ENCODE results near the gene NDUFA8.

NDUFA8 gene

GRCh38 chr9:122126331-122127261 lies 33.0 kb downstream of the NDUFA8 start:
- no peak for DNase-seq (ENCODE audit: extremely low read depth, low read depth)
- TF ChIP-seq, protein P1, sequence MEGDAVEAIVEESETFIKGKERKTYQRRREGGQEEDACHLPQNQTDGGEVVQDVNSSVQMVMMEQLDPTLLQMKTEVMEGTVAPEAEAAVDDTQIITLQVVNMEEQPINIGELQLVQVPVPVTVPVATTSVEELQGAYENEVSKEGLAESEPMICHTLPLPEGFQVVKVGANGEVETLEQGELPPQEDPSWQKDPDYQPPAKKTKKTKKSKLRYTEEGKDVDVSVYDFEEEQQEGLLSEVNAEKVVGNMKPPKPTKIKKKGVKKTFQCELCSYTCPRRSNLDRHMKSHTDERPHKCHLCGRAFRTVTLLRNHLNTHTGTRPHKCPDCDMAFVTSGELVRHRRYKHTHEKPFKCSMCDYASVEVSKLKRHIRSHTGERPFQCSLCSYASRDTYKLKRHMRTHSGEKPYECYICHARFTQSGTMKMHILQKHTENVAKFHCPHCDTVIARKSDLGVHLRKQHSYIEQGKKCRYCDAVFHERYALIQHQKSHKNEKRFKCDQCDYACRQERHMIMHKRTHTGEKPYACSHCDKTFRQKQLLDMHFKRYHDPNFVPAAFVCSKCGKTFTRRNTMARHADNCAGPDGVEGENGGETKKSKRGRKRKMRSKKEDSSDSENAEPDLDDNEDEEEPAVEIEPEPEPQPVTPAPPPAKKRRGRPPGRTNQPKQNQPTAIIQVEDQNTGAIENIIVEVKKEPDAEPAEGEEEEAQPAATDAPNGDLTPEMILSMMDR (IDR thresholded peaks at IDR 0.05; ENCODE audit: low read depth, low read length) = no peak; the same call in none of the 2 replicates

DNA sequence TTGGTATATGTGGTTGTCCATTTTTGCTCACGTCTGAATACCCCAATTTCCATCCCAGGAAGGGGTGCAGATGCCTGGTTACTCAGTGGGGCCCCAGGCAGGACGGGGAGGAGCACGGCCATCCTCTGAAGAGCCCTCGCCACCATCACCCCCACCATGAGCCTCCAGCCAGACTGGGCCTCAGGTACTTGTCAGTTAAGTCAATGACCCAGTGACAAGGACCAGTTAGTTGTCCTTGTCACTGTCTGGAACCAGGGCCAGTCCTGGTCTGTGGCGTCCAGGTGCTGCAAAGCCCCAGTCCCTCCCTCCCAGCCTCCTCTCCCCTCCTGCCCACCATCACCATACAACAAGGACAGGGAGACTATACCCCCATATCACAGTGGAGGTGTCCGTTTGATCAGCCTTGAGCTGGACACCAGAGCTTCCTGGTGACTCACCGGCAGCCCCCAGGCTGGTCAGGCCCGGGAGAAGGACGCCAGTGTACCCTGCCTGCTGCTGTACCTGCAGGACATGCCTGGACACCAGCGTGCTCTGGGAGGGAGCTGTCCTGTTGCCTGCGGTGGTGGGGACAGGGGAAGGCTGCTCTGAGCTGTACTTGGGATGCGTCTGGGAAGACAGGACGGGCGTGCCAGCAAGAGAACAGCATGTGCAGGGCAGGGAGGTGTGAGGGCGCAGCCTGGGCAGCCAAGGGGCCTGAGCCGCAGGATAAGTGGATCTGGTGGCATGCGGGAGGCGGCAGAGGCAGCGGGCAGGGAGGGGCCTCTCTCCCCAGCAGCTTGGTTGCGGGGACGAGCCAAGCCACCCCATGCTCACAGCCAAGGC lies 33.9 kb downstream of the NDUFA8 start:
- DNase-seq (ENCODE audit: extremely low read depth, low read depth) = no peak
- TF ChIP-seq, protein P1 (IDR thresholded peaks at IDR 0.05; ENCODE audit: low read depth, low read length) = no peak

- DNase-seq (ENCODE audit: extremely low read depth, low read depth) = peak; percentile 44
- TF ChIP-seq, protein P1 (IDR thresholded peaks at IDR 0.05; ENCODE audit: low read depth, low read length) = peak; percentile 98
Measured at GRCh38 chr9:122125158-122125508, 34.4 kb downstream of the NDUFA8 start.

DNA sequence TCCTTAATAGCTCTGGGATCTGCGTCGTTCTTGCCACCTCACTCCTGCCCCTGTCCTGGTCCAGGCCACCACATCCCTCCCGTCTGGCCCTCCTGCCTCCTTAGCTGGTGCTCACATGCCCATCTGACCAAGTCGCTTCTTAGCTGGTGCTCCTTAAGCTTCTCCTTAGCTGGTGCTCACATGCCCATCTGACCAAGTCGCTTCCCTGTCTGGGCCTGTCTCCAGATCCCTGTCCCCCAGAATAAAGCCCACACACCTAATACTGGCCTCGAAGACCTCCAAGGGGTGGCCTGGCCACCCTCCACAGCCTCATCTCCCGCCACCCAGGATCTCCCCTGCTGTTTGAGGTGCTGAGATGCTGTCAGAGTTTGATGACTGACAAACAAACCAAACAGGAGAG lies 35.1 kb downstream of the NDUFA8 start:
- DNase-seq (ENCODE audit: extremely low read depth, low read depth) = no peak
- TF ChIP-seq, protein P1 (IDR thresholded peaks at IDR 0.05; ENCODE audit: low read depth, low read length) = no peak

DNA sequence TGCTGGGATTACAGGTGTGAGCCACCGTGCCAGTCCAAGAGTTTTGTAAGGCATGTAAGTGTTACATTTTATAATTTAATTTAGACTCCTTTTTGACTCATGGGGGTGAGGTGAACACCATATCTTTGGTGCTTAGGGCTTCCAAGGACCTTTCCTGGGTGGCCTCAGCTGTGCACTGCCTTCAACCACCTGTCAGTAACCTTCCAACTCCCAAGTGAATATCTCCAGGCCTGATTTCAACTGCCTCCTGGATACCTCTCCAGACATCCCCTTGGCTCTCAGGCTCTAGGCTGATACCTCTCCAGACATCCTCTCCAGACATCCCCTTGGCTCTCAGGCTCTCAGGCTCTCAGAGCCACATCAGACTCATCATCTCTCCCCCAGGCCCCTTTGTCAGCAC lies 35.5 kb downstream of the NDUFA8 start:
- DNase-seq (ENCODE audit: extremely low read depth, low read depth) = no peak
- TF ChIP-seq, protein P1 (IDR thresholded peaks at IDR 0.05; ENCODE audit: low read depth, low read length) = no peak

DNA sequence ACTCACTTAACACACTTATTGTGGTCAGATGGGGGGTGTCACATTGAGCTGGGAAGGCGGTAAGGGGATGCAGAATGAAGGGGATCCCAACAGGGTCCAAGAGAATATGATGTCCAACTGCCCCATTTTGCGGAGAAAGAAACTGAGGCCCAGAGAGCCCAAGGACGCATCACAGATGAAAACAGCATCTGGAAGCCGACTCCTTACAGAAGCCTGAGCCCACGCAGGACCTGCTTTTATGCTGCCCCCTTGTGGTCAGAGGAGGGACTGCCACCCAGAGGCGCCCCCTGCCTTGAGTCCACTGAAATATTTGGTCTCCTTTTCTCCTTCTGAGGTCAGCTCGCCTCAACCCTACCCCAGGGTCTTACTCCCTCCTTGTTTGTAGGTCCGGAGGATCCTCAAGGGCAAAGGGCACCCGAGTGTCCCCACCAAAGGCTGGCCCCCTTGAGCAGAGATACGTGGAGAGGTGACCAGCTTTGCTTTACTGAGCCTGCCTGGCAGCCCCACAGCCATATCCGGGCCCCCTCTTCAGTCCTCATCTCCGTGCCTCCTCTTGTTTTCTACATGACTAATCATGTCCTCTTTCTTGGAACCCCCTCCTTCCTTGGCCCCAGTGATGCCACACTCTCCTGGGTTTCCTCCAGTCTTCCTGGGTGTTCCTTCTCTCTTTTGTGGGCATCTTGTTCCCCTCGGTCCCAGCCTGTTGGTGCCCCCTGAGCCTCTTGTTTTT lies 36.5 kb downstream of the NDUFA8 start:
- TF ChIP-seq, protein P1 (IDR thresholded peaks at IDR 0.05; ENCODE audit: low read depth, low read length) = no peak; the same call in none of the 2 replicates
- peak; percentile 34 for DNase-seq (ENCODE audit: extremely low read depth, low read depth)
